ENCODE data around the gene C6orf47. TPM values are rescaled to one million over a fixed set of nuclear protein-coding genes. Genes with fewer than 3 reads are reported as not detected.

Gene C6orf47
- total RNA-seq, 1 donor from 2014 or later = 23.6 TPM

GRCh38 chr6:31619805-31620585 lies 40.6 kb downstream of the C6orf47 start:
- Mint-ChIP-seq H3K27me3 (no peaks in the 10 kb centered on the region), H3K27ac (peak overlapping the region; percentile 98), H3K4me1 (ENCODE audit: low read depth) (peaks cover 15% of the 10 kb centered on the region), H3K36me3 (ENCODE audit: insufficient read depth) (peaks cover 13% of the 10 kb centered on the region), H3K9me3 (ENCODE audit: low read depth) (no peaks in the 10 kb centered on the region), H3K4me3 (ENCODE audit: low read depth) (peak overlapping the region; percentile 89)
- peak; percentile 83 for DNase-seq (ENCODE audit: low spot score, unreplicated experiment)
- TF ChIP-seq CTCF (IDR thresholded peaks at IDR 0.05; ENCODE audit: unreplicated experiment) = no peak

- TF ChIP-seq CTCF (IDR thresholded peaks at IDR 0.05; ENCODE audit: unreplicated experiment) = no peak
- Mint-ChIP-seq H3K27me3 (no peaks in the 10 kb centered on the region), H3K36me3 (ENCODE audit: insufficient read depth) (peaks cover under 1% of the 10 kb centered on the region), H3K4me1 (ENCODE audit: low read depth) (peaks cover 16% of the 10 kb centered on the region), H3K27ac (no peak overlapping the region), H3K9me3 (ENCODE audit: low read depth) (no peaks in the 10 kb centered on the region), H3K4me3 (ENCODE audit: low read depth) (no peak overlapping the region)
- no peak for DNase-seq (ENCODE audit: low spot score, unreplicated experiment)
Observed at GRCh38 chr6:31617010-31617409, 43.6 kb downstream of the C6orf47 start.

- no peak overlapping the region for H3K4me3 Mint-ChIP-seq (ENCODE audit: low read depth)
- TF ChIP-seq CTCF (IDR thresholded peaks at IDR 0.05; ENCODE audit: unreplicated experiment) = no peak
- peaks cover 11% of the 10 kb centered on the region for H3K4me1 Mint-ChIP-seq (ENCODE audit: low read depth)
- no peaks in the 10 kb centered on the region for H3K9me3 Mint-ChIP-seq (ENCODE audit: low read depth)
- no peak overlapping the region for H3K27ac Mint-ChIP-seq
- H3K27me3 Mint-ChIP-seq = no peaks in the 10 kb centered on the region
- DNase-seq (ENCODE audit: low spot score, unreplicated experiment) = no peak
- no peaks in the 10 kb centered on the region for H3K36me3 Mint-ChIP-seq (ENCODE audit: insufficient read depth)
Observed at GRCh38 chr6:31615748-31616147, 44.8 kb downstream of the C6orf47 start.

GRCh38 chr6:31614684-31615578 lies 45.6 kb downstream of the C6orf47 start, which contains the start of gene AIF1:
TSS of gene AIF1 (plus strand) at chr6:31615234. CDS start at chr6:31615330, 96 bp downstream.
- peaks cover 11% of the 10 kb centered on the region for H3K4me1 Mint-ChIP-seq (ENCODE audit: low read depth)
- H3K9me3 Mint-ChIP-seq (ENCODE audit: low read depth) = no peaks in the 10 kb centered on the region
- H3K27me3 Mint-ChIP-seq = no peaks in the 10 kb centered on the region
- no peak for DNase-seq (ENCODE audit: low spot score, unreplicated experiment)
- no peaks in the 10 kb centered on the region for H3K36me3 Mint-ChIP-seq (ENCODE audit: insufficient read depth)
- H3K4me3 Mint-ChIP-seq (ENCODE audit: low read depth) = no peak within 1 kb of the TSS
- no peak for TF ChIP-seq CTCF (IDR thresholded peaks at IDR 0.05; ENCODE audit: unreplicated experiment)
- peak within 1 kb of the TSS; percentile 80 for H3K27ac Mint-ChIP-seq

- Mint-ChIP-seq H3K27ac (no peak overlapping the region), H3K4me3 (ENCODE audit: low read depth) (no peak overlapping the region), H3K9me3 (ENCODE audit: low read depth) (no peaks in the 10 kb centered on the region), H3K36me3 (ENCODE audit: insufficient read depth) (no peaks in the 10 kb centered on the region), H3K4me1 (ENCODE audit: low read depth) (peaks cover 11% of the 10 kb centered on the region), H3K27me3 (no peaks in the 10 kb centered on the region)
- no peak for DNase-seq (ENCODE audit: low spot score, unreplicated experiment)
- no peak for TF ChIP-seq CTCF (IDR thresholded peaks at IDR 0.05; ENCODE audit: unreplicated experiment)
Observed at GRCh38 chr6:31614075-31614619, 46.4 kb downstream of the C6orf47 start.

Data from progenitor cell of endocrine pancreas (in vitro differentiated cells).